Common myeloid progenitor, CD34-positive (primary cell): ENCODE data around the gene RPL26.
"Not testable (repeated sequence)": the region's sequence is repeated elsewhere in the genome, so short reads cannot be mapped to it uniquely, and the experiment has no call there.

Experiments used
- CTCF ChIA-PET: fragments of 350-600 bp; sonication (Branson Sonifier 250); formaldehyde crosslinking; loops from one replicate; lab custom pipeline; 2021; ENCODE audit warnings: antibody characterized with exemption; lab: Charles Lee
- POLR2A ChIA-PET: fragments of 350-600 bp; sonication (Branson Sonifier 250); formaldehyde crosslinking; loops from one replicate; lab custom pipeline; 2021; ENCODE audit warnings: antibody characterized with exemption; lab: Charles Lee
- DNase-seq, 3 donors: peaks; one replicate each; pipeline versions ENCODE4 v3.0.0 to v3.0.0-alpha.2; 2013
- H3K27ac ChIP-seq, 2 experiments: 1 replicate in 1 of 2; 2 replicates in 1 of 2; pipeline ENCODE4 v1.7.0; 2013; ENCODE audit warnings: inconsistent platforms in 2 of 2, low read length in 2 of 2, mild to moderate bottlenecking in 2 of 2, low read depth in 1 of 2, moderate library complexity in 1 of 2; ENCODE audit not compliant: severe bottlenecking in 2 of 2, insufficient read depth in 1 of 2, poor library complexity in 1 of 2
- H3K27me3 ChIP-seq, 5 experiments: replicated peaks in 2 of 5; 1 replicate in 3 of 5; 2 replicates in 2 of 5; pipeline versions ENCODE4 v1.6.1 to v1.7.0; 2013; ENCODE audit warnings: low read length in 4 of 5, mild to moderate bottlenecking in 2 of 5, moderate library complexity in 2 of 5, inconsistent platforms in 1 of 5; ENCODE audit not compliant: insufficient read depth in 5 of 5, control insufficient read depth in 4 of 5
- H3K36me3 ChIP-seq, 4 experiments: 1 replicate in 2 of 4; 2 replicates in 2 of 4; pipeline versions ENCODE4 v1.6.1 to v1.7.0; 2013; ENCODE audit warnings: low read length in 3 of 4, control low read depth in 1 of 4, mild to moderate bottlenecking in 1 of 4; ENCODE audit not compliant: control insufficient read depth in 4 of 4, insufficient read depth in 4 of 4
- H3K4me1 ChIP-seq, 4 experiments: 1 replicate in 3 of 4; 2 replicates in 1 of 4; pipeline versions ENCODE4 v1.6.1 to v1.7.1; 2013; ENCODE audit warnings: low read length in 3 of 4, mild to moderate bottlenecking in 3 of 4, control low read depth in 1 of 4, inconsistent platforms in 1 of 4, moderate library complexity in 1 of 4; ENCODE audit not compliant: control insufficient read depth in 4 of 4, insufficient read depth in 4 of 4; ENCODE audit errors: control extremely low read depth in 1 of 4
- H3K4me3 ChIP-seq, 7 experiments: 1 replicate in 4 of 7; 2 replicates in 3 of 7; pipeline versions ENCODE4 v1.5.1 to v1.7.0; 2013; ENCODE audit warnings: mild to moderate bottlenecking in 7 of 7, low read length in 6 of 7, moderate library complexity in 6 of 7, inconsistent platforms in 2 of 7, low read depth in 2 of 7, control low read depth in 1 of 7; ENCODE audit not compliant: insufficient read depth in 4 of 7, control insufficient read depth in 1 of 7; ENCODE audit errors: extremely low read depth in 1 of 7
- H3K9me3 ChIP-seq, 5 experiments: 1 replicate in 4 of 5; 2 replicates in 1 of 5; pipeline versions ENCODE4 v1.6.1 to v1.7.1; 2013; ENCODE audit warnings: low read length in 4 of 5, mild to moderate bottlenecking in 2 of 5, inconsistent platforms in 1 of 5, low read depth in 1 of 5, moderate library complexity in 1 of 5; ENCODE audit not compliant: control insufficient read depth in 4 of 5, insufficient read depth in 2 of 5; ENCODE audit errors: control extremely low read depth in 1 of 5
- WGBS: methylation state at CpG from one replicate; pipeline ENCODE4 v1.1.5; 2013; ENCODE audit not compliant: insufficient coverage; 5-methylcytosine and 5-hydroxymethylcytosine counted together

RPL26 gene

GRCh38 chr17:8398980-8399379, 16.0 kb upstream of the RPL26 start:
- peaks cover 0 to 6% (median 4%) of the 10 kb centered on the region in 5 experiments for H3K27me3 ChIP-seq
- POLR2A ChIA-PET, result no interaction called here

GRCh38 chr17:8397636-8398035, 14.6 kb upstream of the RPL26 start, which contains the start of gene RNF222:
Gene RNF222 (minus strand): TSS chr17:8397827. CDS start chr17:8393461, 4,366 bp downstream.
- Histone ChIP-seq H3K4me3 (no peak within 1 kb of the TSS), H3K36me3 (no peaks in the 10 kb centered on the region), H3K4me1 (peaks cover 0 to 10% (median 4%) of the 10 kb centered on the region in 4 experiments), H3K27me3 (peaks cover 0 to 6% (median 4%) of the 10 kb centered on the region in 5 experiments), H3K9me3 (no peaks in the 10 kb centered on the region), H3K27ac (no peak within 1 kb of the TSS)
- ChIA-PET CTCF (interaction anchor here (1.4 kb wide), 1 partner anchor 14 kb away, joined by 3 read pairs; no protein-coding TSS in a partner anchor), POLR2A (no interaction called here)
- 60% methylated on average over 13 of the region's 13 CpGs for WGBS
- DNase-seq, result no peak

More at GRCh38 chr17:8398980-8399379, 16.0 kb upstream of the RPL26 start:
- H3K27ac ChIP-seq, result no peak overlapping the region
- CTCF ChIA-PET, result no interaction called here
- H3K36me3 ChIP-seq, result no peaks in the 10 kb centered on the region
- no peak for DNase-seq
- WGBS, result 100% methylated on average over 1 of the region's 6 CpGs
- no peaks in the 10 kb centered on the region for H3K9me3 ChIP-seq
- no peak overlapping the region for H3K4me3 ChIP-seq
- H3K4me1 ChIP-seq, result peaks cover 0 to 2% (median under 1%) of the 10 kb centered on the region in 4 experiments

DNA sequence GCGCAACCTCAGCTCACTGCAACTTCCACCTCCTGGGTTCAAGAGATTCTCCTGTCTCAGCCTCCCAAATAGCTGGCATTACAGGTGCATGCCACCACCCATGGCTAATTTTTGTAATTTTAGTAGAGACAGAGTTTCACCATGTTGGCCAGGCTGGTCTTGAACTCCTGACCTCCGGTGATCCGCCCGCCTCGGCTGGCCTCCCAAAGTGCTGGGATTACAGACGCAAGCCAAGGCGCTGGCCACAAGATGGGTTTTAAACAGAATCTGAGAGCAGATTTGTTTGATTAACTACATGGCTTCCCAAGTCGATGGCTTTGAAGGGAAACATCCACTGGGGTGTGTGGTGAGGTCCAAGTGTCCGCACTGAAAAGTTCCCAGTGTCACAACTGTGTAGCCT, 11.5 kb upstream of the RPL26 start:
- CTCF ChIA-PET, result interaction anchor here (0.9 to 1.3 kb wide), 4 partner anchors 11 to 127 kb away, joined by 3 read pairs; no protein-coding TSS in a partner anchor
- DNase-seq, H3K27ac ChIP-seq, POLR2A ChIA-PET, H3K27me3 ChIP-seq, H3K4me3 ChIP-seq, H3K9me3 ChIP-seq, H3K36me3 ChIP-seq: not testable (repeated sequence)
- peaks cover 0 to 10% (median 4%) of the 10 kb centered on the region in 4 experiments for H3K4me1 ChIP-seq
- 92% methylated on average over 7 of the region's 9 CpGs for WGBS

DNA sequence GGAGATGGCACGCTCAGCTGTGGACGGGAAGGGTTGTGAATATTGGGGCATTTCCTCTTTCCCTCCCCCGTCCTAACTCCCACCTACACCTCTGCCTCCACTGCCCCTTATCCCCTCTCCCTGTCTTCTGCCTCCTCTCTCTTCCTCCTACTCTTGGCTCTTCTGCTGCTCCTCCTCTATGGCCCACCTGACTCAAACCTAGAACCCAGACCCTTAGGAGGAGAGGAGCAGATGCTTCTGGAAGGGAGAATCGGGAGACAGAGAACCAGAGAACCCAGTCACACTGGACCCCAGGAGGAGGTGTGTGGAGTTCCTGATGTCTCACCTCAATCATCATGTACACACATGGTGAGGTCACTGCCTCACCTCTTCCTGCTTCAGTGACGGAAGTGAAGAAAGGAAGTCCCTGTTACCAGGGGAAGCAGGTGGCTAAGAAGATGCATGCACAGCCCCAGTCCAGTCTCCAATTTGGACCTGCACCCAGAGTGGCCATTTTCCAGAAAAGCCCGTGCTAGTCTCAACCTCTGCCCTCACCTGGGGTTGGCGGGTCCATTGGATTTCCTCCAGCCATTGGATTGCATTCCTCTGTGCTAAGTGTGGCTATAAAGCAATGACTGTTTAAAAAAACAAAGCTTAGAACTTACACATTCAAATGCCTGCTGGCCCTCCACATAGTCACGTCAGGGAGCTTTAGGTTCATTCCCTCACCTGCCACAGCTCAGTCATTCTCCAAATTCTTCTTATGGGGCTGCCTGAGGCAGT, 10.7 kb upstream of the RPL26 start:
- 57% methylated on average over 6 of the region's 8 CpGs for WGBS
- H3K27ac ChIP-seq, result no peak overlapping the region
- H3K4me1 ChIP-seq, result peaks cover 0 to 10% (median 4%) of the 10 kb centered on the region in 4 experiments
- no peaks in the 10 kb centered on the region for H3K36me3 ChIP-seq
- ChIA-PET CTCF (interaction anchor here (1.0 to 2.2 kb wide), 4 partner anchors 10 to 16 kb away, joined by 3 to 10 read pairs (median 4); partner anchors contain the start of gene RPL26), POLR2A (interaction anchor here (1.3 kb wide), 1 partner anchor 17 kb away, joined by 3 read pairs; the partner anchor contains the start of gene KRABD2)
- peak overlapping the region in 1 of 7 experiments; percentile 17 for H3K4me3 ChIP-seq
- H3K9me3 ChIP-seq, result no peaks in the 10 kb centered on the region
- DNase-seq, result peak; percentile 63 to 82 (median 71)
- peaks cover 0 to 6% (median 4%) of the 10 kb centered on the region in 5 experiments for H3K27me3 ChIP-seq

DNA sequence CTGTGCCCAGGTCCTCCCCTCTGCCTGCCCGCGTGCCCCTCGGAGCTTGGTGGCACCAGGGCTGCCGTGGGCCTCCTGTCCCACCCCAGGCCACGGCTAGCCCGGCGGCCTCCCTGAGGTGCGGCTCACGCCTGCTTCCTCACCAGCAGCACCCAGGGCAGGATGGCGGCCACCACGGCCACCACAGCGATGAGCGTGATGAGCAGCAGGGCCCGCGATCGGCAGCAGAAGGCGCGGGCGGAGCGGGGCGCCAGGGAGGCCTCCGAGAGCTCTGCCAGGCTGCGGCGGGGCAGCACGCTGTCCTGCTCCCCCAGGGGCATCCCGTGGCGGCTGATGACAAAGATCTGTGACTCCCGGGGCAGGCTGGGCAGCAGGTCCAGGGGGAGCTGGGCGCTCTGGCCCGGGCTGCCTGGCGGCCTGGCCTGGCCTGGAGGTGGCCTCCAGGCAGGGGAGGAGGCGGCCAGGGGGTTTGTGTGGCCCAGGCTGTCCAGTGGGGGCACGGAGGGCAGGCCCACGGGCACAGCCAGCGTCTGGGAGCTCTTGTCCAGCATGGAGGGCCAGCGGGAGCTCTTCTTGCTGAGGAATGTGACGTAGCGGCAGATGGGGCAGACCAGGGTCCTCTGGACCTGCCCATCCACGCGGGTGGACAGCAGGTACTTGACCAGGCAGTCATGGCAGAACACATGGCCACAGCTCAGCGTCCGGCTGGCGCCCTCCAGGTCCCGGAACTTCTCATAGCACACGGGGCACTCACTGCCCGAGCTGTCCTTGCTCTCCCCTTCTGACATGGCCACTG, 9.9 kb upstream of the RPL26 start:
- peaks cover 0 to 6% (median 3%) of the 10 kb centered on the region in 5 experiments for H3K27me3 ChIP-seq
- WGBS, result 93% methylated on average over 40 of the region's 46 CpGs
- H3K4me3 ChIP-seq, result no peak overlapping the region
- H3K27ac ChIP-seq, result no peak overlapping the region
- no peaks in the 10 kb centered on the region for H3K36me3 ChIP-seq
- DNase-seq, result peak in 2 of 3 donors; percentile 55 to 69
- CTCF ChIA-PET, result interaction anchor here (1.0 to 2.2 kb wide), 2 partner anchors 10 to 17 kb away, joined by 5 to 10 read pairs; partner anchors contain the start of gene RPL26
- no peaks in the 10 kb centered on the region for H3K9me3 ChIP-seq
- POLR2A ChIA-PET, result interaction anchor here (1.3 kb wide), 1 partner anchor 16 kb away, joined by 3 read pairs; the partner anchor contains the start of gene KRABD2
- peaks cover 0 to 10% (median 4%) of the 10 kb centered on the region in 4 experiments for H3K4me1 ChIP-seq

- WGBS, result 97% methylated on average over 18 of the region's 18 CpGs
- H3K36me3 ChIP-seq, result no peaks in the 10 kb centered on the region
- no peaks in the 10 kb centered on the region for H3K9me3 ChIP-seq
- ChIA-PET POLR2A (interaction anchor here (1.3 kb wide), 1 partner anchor 16 kb away, joined by 3 read pairs; the partner anchor contains the start of gene KRABD2), CTCF (interaction anchor here (0.6 to 2.2 kb wide), 2 partner anchors 10 to 17 kb away, joined by 3 to 10 read pairs; partner anchors contain the start of gene RPL26)
- DNase-seq, result no peak
- H3K27me3 ChIP-seq, result peaks cover 0 to 3% (median 2%) of the 10 kb centered on the region in 5 experiments
- no peak overlapping the region for H3K4me3 ChIP-seq
- H3K27ac ChIP-seq, result no peak overlapping the region
- H3K4me1 ChIP-seq, result peaks cover 0 to 10% (median 4%) of the 10 kb centered on the region in 4 experiments
Observed at GRCh38 chr17:8392274-8392673, 9.3 kb upstream of the RPL26 start.
